Left ventricle myocardium inferior (tissue), 1 donor: ENCODE results near the gene TOP3B. TPM values are rescaled to one million over a fixed set of nuclear protein-coding genes. Genes with fewer than 3 reads are reported as not detected.
"Not testable (repeated sequence)": the region's sequence is repeated elsewhere in the genome, so short reads cannot be mapped to it uniquely, and the experiment has no call there.

Experiments used
- DNase-seq: peaks from one replicate; pipeline ENCODE4 v3.0.0-alpha.2; 2020
- H3K27ac ChIP-seq: fragments of 200-600 bp; replicated peaks from 2 replicates; pipeline ENCODE4 v1.8.0; 2021
- H3K27me3 ChIP-seq: fragments of 200-600 bp; 2 replicates; pipeline ENCODE4 v1.8.0; 2021; ENCODE audit warnings: low read depth
- H3K36me3 ChIP-seq: fragments of 200-600 bp; 2 replicates; pipeline ENCODE4 v1.8.0; 2021
- H3K4me1 ChIP-seq: fragments of 200-600 bp; 2 replicates; pipeline ENCODE4 v1.8.0; 2021
- H3K4me3 ChIP-seq: fragments of 200-600 bp; 2 replicates; pipeline ENCODE4 v1.8.0; 2021; ENCODE audit warnings: mild to moderate bottlenecking, moderate library complexity
- H3K9me3 ChIP-seq: fragments of 200-600 bp; replicated peaks from 2 replicates; pipeline ENCODE4 v1.8.0; 2021
- intact Hi-C: fragments of 100-400 bp; cut with micrococcal nuclease; formaldehyde crosslinking; loops from one replicate; pipeline ENCODE4 v1.11.0; 2022
- total RNA-seq: library from RNA; stranded (reverse); fragmentation: NEBNext Ultra II Directional; extraction: Animal tissue kit (Norgen Biotek cat#: 25700); gene quantifications from one replicate; pipeline ENCODE4 v1.2.1, GENCODE V29; 2021
- TF ChIP-seq, protein P1 (sequence below): fragments of 200-600 bp; IDR thresholded peaks from 2 replicates; pipeline ENCODE4 v1.8.0; 2021; ENCODE audit warnings: antibody characterized with exemption, mild to moderate bottlenecking, borderline replicate concordance
- donor health status: DM: no; HTN: yes; CAD: no; lungs with severe emphysema.

The TOP3B gene
- total RNA-seq, 1 donor from 2014 or later: 11.2 TPM

DNA sequence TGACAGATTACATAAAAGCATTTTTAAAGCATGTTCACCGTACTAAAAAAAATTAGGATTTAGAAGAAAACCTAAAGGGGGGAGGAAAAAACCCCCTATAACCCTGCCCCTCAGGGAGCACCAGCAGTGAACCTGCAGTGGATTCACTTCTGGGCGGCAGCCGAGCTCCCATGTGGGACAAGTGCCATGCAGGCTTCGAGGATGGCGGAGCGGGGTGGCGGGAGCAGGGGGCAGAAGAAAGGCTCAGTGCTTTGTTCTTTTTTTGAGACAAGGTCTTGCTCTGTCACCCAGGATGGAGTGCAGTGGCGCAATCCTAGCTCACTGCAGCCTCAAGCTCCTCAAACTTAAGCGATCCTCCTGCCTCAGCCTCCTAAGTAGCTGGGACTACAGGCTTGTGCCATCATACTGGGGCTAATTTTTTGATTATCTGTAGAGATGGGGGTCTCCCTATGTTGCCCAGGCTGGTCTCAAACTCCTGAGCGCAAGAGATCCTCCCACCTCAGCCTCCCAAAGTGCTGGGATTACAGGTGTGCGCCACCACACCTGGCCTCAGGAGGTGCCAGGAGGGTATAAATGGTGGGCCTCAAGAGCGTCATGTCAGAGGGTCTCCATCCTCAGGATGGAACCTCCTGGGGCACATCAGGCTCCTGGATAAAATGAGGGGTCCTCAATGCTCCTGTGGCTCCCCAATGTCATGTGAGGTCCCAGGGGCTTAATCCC, 64.0 kb downstream of the TOP3B start:
- DNase-seq: no peak
- Histone ChIP-seq H3K9me3 (no peaks in the 10 kb centered on the region), H3K36me3 (peaks cover 16% of the 10 kb centered on the region), H3K4me3 (no peak overlapping the region), H3K27me3 (no peaks in the 10 kb centered on the region), H3K4me1 (peaks cover 12% of the 10 kb centered on the region), H3K27ac (no peak overlapping the region)
- intact Hi-C loops: no loop called here
- TF ChIP-seq, protein P1, sequence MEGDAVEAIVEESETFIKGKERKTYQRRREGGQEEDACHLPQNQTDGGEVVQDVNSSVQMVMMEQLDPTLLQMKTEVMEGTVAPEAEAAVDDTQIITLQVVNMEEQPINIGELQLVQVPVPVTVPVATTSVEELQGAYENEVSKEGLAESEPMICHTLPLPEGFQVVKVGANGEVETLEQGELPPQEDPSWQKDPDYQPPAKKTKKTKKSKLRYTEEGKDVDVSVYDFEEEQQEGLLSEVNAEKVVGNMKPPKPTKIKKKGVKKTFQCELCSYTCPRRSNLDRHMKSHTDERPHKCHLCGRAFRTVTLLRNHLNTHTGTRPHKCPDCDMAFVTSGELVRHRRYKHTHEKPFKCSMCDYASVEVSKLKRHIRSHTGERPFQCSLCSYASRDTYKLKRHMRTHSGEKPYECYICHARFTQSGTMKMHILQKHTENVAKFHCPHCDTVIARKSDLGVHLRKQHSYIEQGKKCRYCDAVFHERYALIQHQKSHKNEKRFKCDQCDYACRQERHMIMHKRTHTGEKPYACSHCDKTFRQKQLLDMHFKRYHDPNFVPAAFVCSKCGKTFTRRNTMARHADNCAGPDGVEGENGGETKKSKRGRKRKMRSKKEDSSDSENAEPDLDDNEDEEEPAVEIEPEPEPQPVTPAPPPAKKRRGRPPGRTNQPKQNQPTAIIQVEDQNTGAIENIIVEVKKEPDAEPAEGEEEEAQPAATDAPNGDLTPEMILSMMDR: no peak

DNA sequence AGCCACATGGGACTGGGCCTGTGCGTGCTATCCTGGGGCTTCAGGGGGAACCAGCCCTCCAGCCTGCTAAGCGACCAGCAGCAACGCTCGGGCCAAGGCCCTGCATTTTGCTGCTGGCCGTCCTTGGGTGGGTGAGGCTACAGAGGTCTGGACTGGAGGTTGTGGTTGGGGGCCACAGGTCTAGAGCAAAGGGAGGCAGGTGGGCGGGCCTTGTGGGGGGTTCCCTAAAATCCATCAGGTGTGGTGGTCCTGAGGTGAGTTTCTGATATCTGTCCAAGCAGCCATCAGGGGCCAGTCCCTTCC, 64.7 kb downstream of the TOP3B start:
- no peak for DNase-seq
- intact Hi-C loops: no loop called here
- Histone ChIP-seq H3K36me3 (peaks cover 11% of the 10 kb centered on the region), H3K4me1 (peaks cover 12% of the 10 kb centered on the region), H3K27ac (no peak overlapping the region), H3K27me3 (no peaks in the 10 kb centered on the region), H3K4me3 (no peak overlapping the region), H3K9me3 (no peaks in the 10 kb centered on the region)
- TF ChIP-seq, protein P1: no peak

DNA sequence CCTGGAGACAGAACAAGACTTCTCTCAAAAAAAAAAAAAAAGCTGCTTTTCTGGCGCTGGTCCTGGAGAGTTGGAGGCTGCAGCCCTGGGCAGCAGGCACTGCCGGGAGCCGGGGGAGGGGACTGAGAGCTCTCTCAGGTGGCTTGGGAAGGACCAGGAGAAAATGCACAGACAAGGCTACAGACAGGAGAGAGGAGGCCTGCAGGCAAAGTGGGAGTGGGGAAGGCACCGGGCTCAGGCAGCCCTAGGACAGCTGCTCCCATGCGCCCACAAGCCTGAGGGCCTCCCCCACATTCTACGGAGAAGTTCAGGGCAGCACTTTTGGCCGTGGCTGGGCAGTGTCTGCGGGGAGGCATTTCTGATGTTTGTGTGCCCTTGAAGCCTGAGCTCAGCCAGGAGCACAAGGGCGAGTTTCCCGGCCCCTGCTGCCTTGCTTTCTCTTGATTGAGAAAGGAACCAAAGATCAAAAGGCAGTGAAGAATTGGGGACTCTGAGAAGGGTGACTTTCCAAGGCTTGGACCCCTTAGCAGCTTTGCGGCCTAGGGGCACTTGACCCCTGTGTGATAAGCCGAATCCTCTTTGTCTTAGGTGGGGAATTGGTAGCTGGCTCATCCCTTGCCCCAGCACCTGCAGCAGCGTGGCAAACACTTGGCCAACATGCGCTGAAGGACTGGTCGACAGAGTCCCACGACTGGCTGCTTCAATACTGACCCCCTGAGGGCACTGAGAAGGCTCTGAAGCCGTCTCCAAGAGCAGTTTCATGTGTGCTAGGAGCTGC, 65.2 kb downstream of the TOP3B start:
- Histone ChIP-seq H3K9me3 (no peaks in the 10 kb centered on the region), H3K27ac (no peak overlapping the region), H3K27me3 (no peaks in the 10 kb centered on the region), H3K36me3 (peaks cover 5% of the 10 kb centered on the region), H3K4me1 (peaks cover 12% of the 10 kb centered on the region), H3K4me3 (no peak overlapping the region)
- no peak for DNase-seq
- intact Hi-C loops: no loop called here
- TF ChIP-seq, protein P1: no peak

DNA sequence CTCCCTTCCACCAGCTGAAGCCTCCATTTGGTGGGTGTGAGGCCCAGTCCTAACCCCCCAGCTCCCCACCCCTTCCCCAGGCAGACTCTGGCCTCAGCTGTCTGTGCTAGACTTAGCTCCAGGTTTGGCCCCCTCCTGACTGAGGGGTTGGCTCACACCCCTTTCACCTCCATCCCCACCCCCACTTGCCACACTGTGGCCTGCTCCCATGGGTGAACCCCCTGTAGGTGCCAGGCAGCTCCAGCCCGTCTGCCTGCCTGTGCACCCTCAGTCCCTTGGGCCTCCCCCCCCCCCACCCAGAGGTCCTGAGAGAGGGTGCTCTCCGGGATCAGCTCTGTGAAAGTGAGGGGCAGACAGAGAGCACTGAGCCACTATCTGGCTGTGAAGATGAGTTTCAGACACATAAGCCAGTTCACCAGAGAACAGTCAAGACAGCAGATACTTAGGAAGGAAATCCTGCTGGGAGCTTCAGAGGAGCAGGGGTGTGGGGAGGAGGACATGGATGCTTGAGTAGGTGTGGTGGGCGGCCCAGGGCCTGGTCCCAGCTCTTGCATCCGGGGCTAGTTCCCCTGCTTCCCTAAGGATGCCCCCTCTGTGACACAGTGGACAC, 66.2 kb downstream of the TOP3B start:
- no peak for DNase-seq
- intact Hi-C loops: no loop called here
- H3K27ac ChIP-seq: no peak overlapping the region
- no peaks in the 10 kb centered on the region for H3K27me3 ChIP-seq
- H3K4me1 ChIP-seq: peaks cover 12% of the 10 kb centered on the region
- H3K36me3 ChIP-seq: peaks cover 4% of the 10 kb centered on the region
- no peaks in the 10 kb centered on the region for H3K9me3 ChIP-seq
- no peak overlapping the region for H3K4me3 ChIP-seq
- TF ChIP-seq, protein P1: no peak

DNA sequence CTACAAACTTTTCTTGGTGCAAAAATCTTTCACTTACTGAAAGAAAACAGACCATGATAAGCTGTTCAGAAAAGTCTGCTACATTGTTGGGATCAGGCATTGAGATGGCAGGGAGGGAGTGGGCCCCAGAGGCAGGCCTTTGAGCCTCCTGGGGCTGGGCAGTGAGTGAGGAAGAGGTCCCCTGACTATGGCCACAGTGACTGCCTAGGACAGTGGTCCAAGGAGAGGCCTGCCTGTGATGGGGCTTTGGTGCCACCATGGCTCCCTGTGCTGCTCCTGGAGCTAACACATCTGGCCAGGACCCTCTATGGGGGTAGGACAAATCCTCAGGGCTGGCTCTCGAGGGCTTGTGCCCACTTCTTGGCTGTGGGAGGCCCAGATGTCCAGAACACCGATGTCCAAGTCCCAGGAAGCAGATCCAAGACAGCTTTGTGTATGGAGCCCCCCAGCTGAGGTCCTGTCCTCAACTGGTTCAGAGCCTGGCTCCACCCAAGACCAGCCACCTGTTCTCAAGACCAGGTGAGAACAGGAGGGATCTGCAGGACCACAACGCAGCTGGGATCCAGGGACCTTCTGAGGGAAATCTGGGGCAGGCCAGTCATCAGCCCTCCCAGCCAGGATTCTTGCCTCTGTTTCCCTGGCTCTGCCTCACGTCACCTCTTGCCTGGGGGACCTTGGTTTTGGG, 66.8 kb downstream of the TOP3B start:
- Histone ChIP-seq H3K36me3 (peaks cover 2% of the 10 kb centered on the region), H3K27ac (no peak overlapping the region), H3K27me3 (no peaks in the 10 kb centered on the region), H3K4me3 (no peak overlapping the region), H3K9me3 (no peaks in the 10 kb centered on the region), H3K4me1 (peaks cover 12% of the 10 kb centered on the region)
- TF ChIP-seq, protein P1: no peak
- no peak for DNase-seq
- intact Hi-C loops: no loop called here

DNA sequence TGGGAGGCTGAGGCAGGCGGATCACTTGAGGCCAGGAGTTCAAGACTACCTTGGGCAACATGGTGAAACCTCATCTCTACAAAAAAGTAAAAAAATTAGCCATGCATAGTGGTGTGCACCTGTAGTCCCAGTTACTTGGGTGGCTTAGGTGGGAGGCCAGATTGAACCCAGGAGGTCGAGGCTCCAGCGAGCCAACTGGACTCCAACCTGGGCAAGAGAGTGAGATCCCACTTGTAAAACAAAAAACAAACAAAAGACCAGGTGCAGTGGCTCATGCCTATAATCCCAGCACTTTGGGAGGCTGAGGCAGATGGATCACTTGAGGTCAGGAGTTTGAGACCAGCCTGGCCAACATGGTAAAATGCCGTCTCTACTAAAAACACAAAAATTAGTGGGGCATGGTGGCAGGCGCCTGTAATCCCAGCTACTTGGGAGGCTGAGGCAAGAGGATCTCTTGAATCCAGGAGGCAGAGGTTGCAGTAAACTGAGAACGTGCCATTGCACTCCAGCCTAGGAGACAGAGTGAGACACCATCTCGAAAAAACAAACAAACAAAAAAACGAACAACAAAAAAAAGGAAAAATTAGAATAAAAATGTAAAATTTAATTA, 68.4 kb downstream of the TOP3B start:
- H3K36me3 ChIP-seq, H3K27me3 ChIP-seq, H3K9me3 ChIP-seq, DNase-seq, intact Hi-C loops, H3K4me3 ChIP-seq, H3K27ac ChIP-seq: not testable (repeated sequence)
- peaks cover 12% of the 10 kb centered on the region for H3K4me1 ChIP-seq

DNA sequence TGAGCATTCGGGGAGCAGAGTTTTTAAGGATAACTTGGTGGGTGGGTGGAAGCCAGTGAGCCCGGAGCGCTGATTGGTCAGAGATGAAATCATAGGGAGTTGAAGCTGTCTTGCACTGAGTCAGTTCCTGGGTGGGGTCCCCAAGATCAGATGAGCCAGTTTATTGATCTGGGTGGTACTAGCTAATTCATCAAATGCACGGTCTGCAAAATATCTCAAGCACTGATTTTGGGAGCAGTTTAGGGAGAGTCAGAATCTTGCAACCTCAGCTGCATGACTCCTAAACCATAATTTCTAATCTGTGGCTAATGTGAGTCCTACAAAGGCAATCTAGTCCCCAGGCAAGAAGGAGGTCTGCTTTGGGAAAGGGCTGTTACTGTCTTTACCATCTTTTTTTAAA, 72.2 kb downstream of the TOP3B start:
- DNase-seq, H3K4me3 ChIP-seq, intact Hi-C loops, H3K4me1 ChIP-seq, H3K27me3 ChIP-seq, H3K36me3 ChIP-seq, H3K9me3 ChIP-seq, H3K27ac ChIP-seq: not testable (repeated sequence)
